ENCODE data around the gene SLC7A11.
A peak's percentile ranks its signal among the peaks of the same experiment; 100 is the strongest.

Gene SLC7A11

DNA sequence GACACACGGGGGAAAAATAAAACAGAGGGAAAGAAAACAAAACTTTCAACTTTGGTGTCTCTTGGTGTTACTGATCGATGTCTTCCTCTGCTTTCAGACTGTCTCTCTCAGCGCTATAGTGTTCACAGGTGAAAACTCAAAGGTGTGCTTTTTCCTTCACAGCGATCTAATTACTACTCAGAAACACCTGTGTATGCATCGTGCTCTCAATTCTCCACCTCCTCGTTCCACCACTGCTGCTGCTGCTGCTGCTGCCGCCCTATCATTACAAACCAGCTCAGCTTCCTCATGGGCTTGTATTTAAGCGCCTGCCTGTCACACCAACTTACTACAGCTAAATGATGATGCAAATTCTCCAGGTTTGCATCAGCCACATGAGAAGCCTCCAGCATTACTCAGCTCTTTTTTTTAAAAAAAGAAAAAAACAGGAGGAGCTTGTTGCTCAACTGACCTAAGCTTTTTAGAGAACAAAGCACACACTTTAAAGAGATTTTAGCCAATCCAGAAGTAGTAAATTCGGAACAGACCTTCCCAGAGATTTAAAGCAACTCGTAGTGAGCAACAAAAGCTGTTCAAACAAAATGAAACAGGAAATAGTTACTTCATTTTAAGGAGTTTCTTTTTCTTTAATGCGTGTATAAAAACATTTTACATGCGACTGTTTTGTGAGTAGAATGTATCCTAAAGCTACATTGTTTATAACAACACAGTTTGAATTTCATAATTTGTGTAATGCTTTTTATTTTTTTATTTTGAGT lies at the start of gene SLC7A11:
TSS of gene SLC7A11 (minus strand) at position 274 of the 758 bp plus-strand sequence. CDS start 280 bp downstream, outside the sequence.
- DNase-seq (ENCODE audit: low read depth, low spot score) = peak; percentile 84

DNA sequence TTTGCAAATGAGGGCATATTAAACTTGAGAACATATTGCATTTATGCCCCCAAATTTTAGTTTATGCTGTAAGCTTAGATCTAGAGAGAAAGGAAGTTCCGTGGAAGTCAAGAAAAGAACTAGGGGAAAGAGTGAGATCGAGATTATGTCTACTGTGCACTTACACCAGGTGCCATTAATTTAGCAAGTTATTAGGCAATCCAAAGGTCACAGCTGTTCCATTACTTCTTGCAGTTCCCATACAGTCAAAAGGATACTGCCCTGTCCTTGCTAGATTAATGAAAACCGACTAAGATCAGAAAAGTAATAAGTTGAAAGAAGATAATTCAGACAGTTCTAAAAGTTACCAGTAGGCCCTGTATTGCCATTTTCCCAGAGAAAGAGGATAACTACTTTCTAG lies 49.3 kb upstream of the SLC7A11 start:
- no peak for DNase-seq (ENCODE audit: low read depth, low spot score)

DNA sequence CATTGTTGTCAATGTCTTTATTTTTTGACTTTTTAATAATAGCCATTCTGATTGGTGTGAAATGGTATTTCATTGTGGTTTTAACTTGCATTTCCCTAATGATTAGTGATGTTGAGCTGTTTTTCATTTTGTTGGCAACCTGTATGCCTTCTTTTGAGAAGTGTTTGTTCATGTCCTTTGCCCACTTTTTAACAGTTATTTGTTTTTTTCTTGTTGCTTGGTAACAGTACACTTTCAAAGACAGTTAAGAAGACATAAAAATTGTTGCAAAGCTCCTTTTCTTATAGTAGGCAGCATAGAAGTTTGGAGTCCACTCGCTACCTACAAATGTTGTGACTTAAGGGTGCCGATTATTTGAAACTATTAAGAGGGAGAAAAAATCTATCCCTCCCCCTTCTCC lies 48.7 kb upstream of the SLC7A11 start:
- DNase-seq (ENCODE audit: low read depth, low spot score) = no peak

DNA sequence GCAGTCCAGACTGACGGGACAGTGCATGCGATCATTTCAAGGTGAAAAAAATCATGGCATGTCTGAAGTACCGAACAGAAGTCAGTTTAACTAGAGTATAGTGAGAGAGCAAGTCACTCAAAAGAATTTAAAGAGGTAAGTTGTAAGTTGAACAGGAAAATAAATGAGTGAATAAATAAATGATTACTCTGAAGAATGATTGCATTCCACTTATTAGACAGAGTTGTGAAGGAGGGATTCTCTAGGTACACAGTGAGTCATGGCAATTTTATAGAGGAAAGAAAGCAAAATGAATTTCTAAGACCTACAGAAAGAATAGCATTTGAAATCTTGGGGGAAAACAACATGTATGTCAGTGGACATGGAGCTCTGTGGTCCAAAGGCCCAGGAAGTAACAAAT lies 37.1 kb upstream of the SLC7A11 start:
- DNase-seq (ENCODE audit: low read depth, low spot score) = no peak

DNA sequence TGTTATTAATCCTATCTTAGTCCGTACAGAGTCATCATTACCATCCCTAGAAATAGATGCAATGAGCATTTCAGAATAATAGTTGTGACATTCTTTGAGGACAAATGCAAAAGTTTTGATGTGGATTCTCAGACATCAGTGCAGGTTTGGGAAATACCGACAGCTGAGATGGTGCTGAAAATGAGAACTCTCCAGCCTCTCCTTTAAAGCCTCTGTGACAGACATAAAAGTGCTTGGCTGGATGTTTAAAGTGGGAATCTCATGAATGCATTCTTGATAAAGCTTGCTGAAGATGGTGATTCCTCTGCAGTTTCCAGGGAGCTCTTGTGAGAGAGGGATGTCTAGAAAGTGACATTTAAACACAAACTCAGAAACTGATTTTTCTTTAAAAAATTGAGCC lies 35.0 kb upstream of the SLC7A11 start:
- no peak for DNase-seq (ENCODE audit: low read depth, low spot score)

DNA sequence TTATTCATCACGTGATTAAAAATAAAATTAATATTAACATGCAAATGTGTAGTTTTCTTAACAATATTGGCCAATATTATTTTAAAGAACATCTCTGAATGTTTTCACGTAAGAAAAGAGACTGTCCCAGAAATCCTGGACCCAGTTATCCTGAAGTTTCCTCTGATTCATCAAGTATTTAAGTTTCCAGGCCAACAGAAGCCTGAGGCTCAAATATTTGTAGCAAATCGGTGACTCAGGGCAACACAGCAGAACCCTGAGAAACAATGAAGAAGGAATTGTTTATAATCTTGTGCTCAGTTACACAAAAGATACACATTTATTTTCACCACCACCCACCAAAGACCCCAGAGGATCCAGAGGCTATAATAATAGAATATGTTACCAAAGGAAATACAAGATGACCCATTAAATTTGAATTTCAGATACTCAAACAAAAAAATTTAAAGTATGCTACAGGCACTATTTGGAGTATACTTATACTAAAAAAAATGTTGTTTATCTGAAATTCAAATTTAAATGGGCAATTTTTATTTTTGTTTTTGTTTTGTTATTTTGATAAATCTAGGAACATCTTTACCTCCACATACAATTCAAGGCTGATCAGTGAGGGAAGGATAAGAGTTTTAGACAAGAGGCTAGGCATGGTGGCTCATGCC lies 33.9 kb upstream of the SLC7A11 start:
- no peak for DNase-seq (ENCODE audit: low read depth, low spot score)

DNA sequence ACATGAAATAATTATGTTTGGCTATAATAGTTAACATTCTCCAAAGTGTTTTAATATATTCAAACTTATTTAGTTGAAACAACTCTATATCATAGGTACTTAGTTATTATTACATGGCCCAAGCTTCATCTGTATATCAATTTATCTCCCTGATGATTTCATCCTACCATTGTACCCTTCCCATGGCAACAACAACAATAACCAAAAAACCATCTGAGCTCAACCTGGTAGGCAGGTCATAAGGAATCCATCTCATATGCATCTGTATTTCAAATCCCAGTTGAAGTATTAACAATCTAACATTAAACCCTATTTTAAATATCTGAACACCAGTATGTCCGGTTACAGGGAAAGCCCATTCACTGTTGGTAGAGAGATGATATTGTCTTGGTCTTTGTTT lies 33.1 kb upstream of the SLC7A11 start:
- DNase-seq (ENCODE audit: low read depth, low spot score) = no peak

DNA sequence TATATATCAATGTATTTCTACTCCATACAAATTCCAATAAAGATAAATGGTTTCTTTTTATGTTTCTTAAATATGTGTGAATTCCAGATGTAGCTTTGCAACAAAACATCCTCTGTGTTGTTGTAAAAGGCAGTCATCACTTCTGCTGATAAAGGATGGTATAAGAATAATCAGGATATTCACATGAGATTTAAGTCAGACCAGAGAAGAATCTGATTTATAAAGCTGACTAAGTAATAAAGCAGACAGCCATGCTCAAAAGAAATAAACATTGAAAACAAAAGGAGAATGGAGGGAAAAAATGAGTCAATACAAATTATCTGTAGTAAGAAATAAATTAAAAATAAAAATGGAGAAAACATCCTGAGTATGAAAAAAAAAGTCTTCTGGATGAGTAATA lies 27.0 kb upstream of the SLC7A11 start:
- DNase-seq (ENCODE audit: low read depth, low spot score) = no peak

DNA sequence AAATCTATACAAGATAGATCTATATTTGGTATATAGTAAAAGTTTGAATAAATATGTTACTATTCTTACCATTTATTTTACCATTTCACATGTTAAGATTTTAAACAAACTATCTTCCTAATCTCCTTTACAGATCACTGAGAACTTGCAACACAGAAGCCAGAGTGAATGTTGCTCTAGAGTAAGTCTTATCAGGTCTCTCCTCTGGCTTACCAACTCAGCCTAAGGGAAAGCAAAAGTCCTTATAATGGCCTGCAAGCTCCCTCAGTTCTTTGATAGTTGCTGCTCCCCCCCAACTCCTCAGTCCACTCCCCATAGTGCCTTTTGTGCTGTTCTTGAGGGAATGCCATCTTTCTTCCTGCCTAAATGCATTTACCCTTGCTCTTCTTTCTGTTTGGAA lies 25.7 kb upstream of the SLC7A11 start:
- no peak for DNase-seq (ENCODE audit: low read depth, low spot score)

DNA sequence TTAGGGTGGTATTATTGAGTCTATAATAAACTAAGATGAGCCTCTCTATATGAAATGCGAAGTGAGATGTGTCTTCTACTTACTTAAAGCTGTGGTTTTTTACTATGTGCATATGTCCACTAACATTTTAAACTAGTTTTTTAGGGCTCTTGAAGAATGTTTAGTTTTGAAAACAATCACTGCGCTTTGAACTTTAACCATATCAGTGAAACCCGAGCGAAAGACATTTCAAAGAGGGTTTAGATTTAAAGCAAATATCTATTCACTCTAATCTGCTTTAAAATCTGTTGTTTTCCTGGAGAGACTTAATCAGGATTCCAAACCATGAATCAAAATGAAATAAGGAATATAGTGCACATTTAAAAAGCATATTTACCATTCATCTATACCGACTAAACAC lies 24.8 kb upstream of the SLC7A11 start:
- no peak for DNase-seq (ENCODE audit: low read depth, low spot score)

DNA sequence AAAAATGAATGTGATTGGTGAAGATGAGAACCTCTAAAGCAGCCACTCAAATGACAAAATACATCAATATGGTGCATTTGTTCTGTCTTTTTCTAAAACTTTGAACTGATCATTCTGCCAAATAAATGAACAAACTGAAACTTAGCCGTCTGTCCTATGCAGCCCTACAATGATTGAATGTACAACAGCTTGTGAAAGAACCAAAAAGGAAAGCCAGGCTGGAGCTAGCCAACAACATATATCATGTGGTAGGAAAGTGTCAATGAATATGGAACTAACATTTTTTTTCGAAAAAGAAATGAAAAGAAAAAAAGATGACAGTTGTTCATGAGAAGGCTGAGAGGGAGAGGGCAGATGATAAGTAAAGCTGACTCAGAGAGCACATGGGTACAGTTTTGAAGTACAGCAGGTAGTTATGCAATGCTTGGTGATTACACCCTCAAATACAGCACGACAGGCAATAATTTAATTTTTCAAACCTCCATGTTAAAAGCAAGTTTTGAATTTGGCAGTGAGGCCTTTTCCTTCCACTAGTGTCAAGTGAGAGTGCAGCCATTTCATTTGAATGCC lies 21.2 kb upstream of the SLC7A11 start:
- DNase-seq (ENCODE audit: low read depth, low spot score) = no peak

DNA sequence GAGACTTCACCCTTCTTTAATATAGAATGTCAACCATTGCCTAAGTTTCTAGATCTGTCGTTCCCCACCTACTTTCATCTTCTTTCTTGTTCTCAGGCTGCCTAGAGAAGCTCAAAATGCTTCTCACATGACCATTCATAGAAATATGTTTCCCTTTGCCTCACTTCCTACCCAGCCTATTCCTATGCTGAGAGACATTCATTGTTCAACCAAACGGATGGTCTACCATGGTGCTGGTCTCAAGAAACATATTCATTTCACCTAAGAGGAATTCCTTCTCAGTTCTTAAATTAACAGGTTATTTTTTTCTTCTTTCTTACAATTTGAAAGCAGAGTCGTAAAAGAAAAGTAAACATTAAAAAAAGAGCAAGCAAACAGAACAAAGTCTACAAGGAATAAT lies 20.3 kb upstream of the SLC7A11 start:
- no peak for DNase-seq (ENCODE audit: low read depth, low spot score)

DNA sequence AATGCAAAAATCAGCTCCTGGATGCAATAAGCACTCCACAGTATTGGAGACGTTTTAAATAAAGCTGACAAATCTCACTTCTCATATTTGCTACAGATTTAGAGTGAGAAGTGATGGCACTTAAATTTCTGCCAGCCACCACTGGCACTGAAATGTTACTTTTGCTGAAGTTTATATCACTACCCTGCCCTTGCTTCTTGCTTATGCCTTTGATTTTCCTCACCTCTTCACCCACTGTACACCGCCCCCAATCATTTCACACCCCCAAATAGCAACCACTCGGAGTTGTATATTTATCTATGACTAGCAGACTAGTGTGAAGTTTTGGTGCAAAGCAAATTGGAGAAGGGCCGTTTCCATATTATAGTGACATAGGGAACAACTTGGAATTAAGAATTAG lies 19.9 kb upstream of the SLC7A11 start:
- DNase-seq (ENCODE audit: low read depth, low spot score) = no peak

DNA sequence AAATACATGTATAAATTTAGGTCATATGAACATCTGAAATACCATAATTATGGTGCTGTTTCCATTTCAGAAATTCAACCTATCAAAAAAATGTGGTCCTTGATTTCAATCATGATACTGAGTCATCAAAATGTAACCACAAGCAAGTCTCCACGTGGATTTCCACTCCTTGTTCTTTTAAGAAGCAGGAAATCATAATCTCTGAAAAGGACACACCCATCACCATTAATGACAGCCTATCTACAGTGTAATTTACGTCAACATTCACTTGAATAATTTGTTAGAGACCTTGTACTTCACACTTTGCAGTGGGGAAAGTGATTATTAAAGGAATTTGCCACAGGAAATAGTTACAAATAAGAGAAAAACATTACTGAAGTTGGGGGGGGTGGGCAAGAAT lies 17.7 kb upstream of the SLC7A11 start:
- DNase-seq (ENCODE audit: low read depth, low spot score) = no peak

DNA sequence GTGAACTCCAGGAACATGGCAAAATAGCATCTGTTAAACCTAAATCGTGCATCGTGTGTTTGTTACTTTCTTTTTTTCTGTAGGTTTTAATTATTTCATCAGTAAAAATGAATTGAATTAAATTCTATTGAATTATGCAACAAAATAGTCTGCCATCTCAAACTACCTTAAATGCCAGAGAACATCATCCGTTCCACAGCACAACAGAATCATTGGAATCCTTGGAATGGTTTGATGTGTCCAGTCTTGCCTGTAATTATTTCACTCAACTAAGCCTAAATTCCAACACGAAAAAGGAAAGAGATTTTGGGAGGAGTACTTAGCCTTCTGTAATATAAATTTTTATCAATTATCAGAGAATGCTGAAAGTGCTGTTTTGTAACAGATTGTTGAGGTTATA lies 17.1 kb upstream of the SLC7A11 start:
- DNase-seq (ENCODE audit: low read depth, low spot score) = no peak

DNA sequence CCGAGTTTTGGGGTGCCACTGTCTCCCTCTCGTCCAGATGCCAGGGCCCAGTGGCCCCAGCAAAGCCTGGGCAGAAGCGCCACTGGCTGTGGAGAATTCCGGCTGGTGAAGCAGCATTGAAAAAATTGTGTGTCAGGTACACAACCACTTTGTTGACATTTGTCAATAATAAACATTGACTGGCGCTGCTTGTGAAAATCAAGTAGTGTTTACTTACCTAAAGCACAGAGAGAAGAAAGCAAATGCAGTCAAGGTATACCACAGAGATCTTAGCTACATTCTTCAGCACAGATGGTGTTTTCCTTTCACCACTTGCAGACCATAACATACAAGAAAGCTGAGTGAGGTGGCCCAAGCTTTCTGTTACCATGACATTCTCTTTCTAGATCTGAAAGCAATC lies 14.5 kb upstream of the SLC7A11 start:
- no peak for DNase-seq (ENCODE audit: low read depth, low spot score)

DNA sequence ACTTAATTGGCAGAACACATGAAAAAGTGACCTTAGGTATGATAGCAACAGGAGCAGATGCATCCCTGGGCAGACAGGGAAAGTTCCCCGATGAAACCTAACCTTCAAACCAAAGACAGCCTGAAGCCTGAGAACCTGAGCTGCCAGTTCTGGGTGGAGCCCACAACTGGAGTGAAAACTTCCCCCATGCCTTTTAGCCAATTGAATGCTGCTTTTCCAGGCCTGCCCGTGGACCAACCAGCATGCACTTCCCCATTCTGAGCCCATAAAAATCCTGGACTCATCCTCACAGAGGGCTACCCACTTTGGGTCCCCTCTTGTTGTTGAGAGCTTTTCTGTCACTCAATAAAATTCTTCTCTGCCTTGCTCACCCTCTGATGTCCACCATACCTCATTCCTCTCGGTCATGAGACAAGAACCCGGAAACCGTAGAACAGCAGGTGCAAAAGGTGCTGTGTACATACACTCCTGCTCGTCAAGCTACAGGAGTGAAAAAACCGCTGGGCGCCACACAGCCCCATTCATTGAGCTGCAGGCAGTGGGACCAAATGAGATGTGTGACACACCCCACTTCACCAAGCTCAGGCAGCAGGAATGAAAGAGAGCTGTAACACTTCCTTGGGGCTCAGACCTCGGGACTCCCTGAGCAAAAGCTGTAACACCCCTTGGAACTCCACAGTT lies 13.9 kb upstream of the SLC7A11 start:
- no peak for DNase-seq (ENCODE audit: low read depth, low spot score)

DNA sequence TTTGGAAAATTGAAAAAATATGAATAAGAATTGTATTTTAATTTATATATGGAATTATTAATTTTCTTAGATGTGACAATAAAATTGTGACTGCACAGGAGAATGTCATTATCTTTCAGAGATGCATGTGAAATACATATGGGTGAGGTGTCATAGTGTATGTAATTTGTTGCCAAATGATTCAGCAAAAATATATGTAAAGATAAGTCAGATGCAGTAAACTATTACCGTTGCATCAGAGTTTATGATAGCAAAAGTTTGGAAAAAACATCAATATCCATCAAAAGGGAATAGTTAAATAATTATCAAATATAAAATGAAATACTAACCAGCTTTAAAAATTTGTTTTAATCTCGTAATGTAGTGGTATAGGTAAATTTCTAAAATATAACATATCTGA lies 10.4 kb upstream of the SLC7A11 start:
- DNase-seq (ENCODE audit: low read depth, low spot score) = no peak

DNA sequence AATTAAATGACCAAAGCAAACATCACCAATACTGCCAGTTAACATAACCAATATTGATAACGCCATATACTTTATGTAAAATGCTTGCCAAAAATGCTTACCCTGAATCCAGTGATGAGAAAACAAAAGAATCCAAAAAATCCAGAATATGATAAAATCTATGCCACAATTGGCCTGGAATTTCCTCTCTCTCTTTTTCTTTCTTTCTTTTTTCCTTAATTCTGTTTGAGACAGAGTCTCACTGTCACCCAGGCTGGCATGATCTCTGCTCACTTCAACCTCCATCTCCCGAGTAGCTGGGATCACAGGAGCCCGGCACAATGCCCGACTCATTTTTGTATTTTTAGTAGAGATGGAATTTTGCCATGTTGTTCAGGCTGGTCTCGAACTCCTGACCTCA lies 9.8 kb upstream of the SLC7A11 start:
- DNase-seq (ENCODE audit: low read depth, low spot score) = no peak

DNA sequence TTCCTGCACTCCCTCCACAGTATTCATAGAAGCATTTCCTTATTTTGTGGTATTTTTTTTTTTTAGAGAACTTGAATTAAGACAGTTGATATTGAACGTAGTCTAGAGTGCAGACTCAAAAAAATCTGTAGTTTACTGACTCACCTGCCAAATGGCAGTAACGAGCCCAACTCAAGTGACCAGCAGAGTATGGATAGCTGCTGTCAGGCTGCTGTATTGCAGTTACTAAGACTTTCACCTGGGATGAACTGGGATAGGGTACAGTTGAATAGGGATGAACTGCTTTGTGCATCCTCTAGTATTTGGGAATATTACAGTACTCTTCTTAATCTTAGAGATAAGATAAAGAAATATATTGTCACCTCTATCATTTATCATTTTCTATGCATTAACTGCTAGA lies 7.0 kb upstream of the SLC7A11 start:
- no peak for DNase-seq (ENCODE audit: low read depth, low spot score)

DNA sequence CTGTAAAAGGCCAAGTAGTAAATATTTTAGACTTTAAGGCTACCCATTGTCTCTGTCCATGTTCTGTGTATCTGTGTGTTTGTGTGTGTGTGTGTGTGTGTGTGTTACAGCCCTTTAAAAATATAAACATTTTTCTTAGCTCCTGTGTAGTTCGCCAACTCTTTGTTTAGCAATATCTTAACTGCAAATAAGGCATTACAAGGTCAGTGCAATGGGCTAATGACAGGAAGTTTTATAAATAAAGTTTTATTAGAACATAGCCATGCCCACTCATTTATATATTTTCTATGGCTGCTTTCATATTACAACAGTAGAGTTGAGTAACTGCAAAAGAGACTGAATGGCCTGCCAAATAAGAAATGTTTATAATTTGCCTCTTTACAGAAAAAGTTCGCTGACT lies 5.9 kb upstream of the SLC7A11 start:
- DNase-seq (ENCODE audit: low read depth, low spot score) = no peak

DNA sequence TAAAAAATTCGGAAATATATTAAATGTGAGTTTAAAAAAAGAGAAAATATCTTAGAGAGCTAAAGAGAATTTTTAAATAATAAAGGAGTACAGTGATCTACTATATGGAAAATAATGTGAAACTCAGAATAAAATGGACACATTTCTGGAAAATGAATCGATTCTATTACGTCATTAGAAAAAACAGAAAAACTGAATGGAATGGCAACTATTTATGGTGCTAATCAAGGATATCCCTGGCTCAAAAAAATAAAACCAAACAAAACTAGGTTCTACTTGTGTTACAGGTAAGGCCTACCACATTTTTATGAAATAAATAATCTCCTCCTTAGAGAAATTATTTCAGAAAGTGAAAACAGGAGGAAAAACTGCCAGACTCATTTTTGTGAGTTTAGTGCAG lies 5.5 kb upstream of the SLC7A11 start:
- no peak for DNase-seq (ENCODE audit: low read depth, low spot score)

DNA sequence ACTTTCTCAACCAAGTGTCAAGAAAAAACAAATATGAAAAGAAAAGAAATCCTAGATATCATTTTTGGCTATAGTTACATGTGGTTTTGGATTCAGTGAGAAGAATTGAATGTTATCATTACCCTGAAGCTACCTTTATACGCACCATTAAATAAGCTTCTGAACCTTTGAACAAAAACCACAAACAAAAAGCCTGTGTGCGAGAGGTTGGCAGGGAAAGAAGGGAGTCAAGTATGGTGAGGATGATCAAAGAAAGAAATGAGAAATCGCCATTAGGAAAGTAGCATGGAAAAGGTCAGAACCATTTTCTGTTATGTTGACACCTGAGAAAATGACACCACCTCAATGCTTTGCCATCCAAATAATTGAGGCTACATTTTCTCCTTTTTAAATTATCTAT lies 1.2 kb upstream of the SLC7A11 start:
- DNase-seq (ENCODE audit: low read depth, low spot score) = no peak

Measured in brain pericyte (primary cell).